SHP77 treated with DMSO at 0.1 percent for 48 hours (cell line): ENCODE results near the gene CAMK4.

ENCODE experiments used
- DNase-seq: peaks from one replicate; lab custom pipeline; 2025; lab: John Stamatoyannopoulos, UW

CAMK4 gene

DNA sequence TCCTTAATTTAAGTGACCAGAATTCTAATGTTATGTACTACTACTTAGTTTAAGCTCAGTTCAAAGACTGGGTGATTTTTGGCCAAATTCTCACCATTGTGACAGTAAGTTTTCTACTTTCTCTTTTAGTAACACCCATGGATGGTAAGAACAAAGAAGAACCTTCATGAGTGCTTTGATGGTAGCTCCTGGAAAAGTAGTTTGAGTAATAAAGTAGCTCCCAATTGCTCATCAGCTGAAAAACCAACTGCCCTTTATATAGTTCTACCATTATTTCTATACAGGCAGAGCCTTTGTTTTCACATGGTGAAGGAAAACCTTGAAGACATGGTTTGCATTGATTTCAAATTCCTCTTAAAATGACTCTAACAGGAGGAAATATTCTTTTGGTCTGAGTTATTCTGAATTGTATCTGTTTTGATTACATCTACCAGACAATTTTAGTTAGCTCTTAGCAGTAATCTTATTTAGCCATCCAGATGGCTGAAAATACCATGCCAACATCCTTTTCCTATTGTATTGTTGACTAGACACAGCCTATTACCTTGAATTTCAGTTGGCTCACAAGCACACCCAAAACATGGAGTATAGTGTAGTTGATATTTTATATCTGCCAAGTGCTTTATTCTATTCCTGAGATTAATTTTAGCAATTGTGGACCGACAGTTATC lies 311.8 kb downstream of the CAMK4 start:
- DNase-seq, result no peak

DNA sequence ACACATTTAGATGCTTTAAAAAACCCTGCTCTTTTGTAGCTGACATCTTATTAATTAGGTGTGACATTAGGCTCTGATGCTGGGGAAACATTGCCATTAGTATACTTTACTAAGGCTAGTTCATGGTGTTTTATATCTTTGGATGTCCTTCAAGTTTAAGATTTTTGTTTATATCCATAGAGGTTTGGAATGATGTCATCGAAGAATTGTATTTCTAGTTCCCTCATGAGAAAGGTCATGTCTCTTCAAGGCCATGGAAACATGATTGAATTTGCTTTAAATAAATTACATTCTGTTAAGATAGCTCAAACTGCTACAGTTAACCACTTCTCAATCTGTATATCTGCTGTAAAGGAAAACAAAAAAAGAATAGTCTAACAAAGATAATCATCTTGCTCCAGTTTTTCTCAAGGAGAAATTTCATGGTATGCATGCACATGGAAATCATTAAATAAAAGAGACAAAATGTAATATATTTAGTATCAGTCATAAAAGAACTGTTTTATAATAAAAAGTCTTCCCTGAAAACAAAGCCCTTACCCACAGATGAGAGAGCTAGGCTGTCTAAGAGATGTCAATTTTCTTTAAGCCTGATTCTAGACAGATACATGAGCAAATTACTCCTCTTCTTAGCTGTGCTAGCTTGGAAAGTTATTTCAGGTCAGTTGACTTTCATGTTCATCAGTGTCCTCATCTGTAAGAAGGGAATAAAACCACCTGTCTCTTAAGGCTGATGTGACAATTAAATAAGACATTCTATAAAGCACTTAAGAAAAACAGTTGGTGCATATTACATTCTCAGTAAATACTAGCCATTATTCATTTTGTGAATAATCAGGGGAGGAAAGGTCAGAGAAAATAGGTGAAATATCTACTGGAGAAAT lies 313.2 kb downstream of the CAMK4 start:
- no peak for DNase-seq
